Measurements from ENCODE around the gene ANKS1B.
"Not testable (repeated sequence)": the region's sequence is repeated elsewhere in the genome, so short reads cannot be mapped to it uniquely, and the experiment has no call there.

The ANKS1B gene

GRCh38 chr12:99343960-99344359 is 640.8 kb downstream of the ANKS1B start:
- in situ Hi-C loops (cut with HindIII; ENCODE audit: low pct_ligation_motif_present, low sequenced_read_pairs): no loop called here

GRCh38 chr12:99339663-99340062 is 645.1 kb downstream of the ANKS1B start:
- Histone ChIP-seq H3K27ac (no peak overlapping the region), H3K4me3 (ENCODE audit: low read depth, low read length) (no peak overlapping the region), H3K36me3 (replicated peaks) (no peaks in the 10 kb centered on the region), H3K27me3 (replicated peaks) (no peaks in the 10 kb centered on the region)
- in situ Hi-C loops (cut with HindIII; ENCODE audit: low pct_ligation_motif_present, low sequenced_read_pairs): no loop called here
- DNase-seq: no peak
- TF ChIP-seq CTCF (IDR thresholded peaks at IDR 0.05; ENCODE audit: low read depth, low read length, missing control alignments): no peak

More at GRCh38 chr12:99343960-99344359, 640.8 kb downstream of the ANKS1B start:
- H3K4me3 ChIP-seq (ENCODE audit: low read depth, low read length): no peak overlapping the region
- no peak for DNase-seq
- no peak for TF ChIP-seq CTCF (IDR thresholded peaks at IDR 0.05; ENCODE audit: low read depth, low read length, missing control alignments)
- H3K36me3 ChIP-seq (replicated peaks): no peaks in the 10 kb centered on the region
- H3K27ac ChIP-seq: no peak overlapping the region
- no peaks in the 10 kb centered on the region for H3K27me3 ChIP-seq (replicated peaks)

- in situ Hi-C loops (cut with HindIII; ENCODE audit: low pct_ligation_motif_present, low sequenced_read_pairs): no loop called here
- Histone ChIP-seq H3K27me3 (replicated peaks) (no peaks in the 10 kb centered on the region), H3K36me3 (replicated peaks) (no peaks in the 10 kb centered on the region), H3K27ac (no peak overlapping the region), H3K4me3 (ENCODE audit: low read depth, low read length) (no peak overlapping the region)
- no peak for DNase-seq
- no peak for TF ChIP-seq CTCF (IDR thresholded peaks at IDR 0.05; ENCODE audit: low read depth, low read length, missing control alignments)
Observed at GRCh38 chr12:99334285-99335056, 650.3 kb downstream of the ANKS1B start.

DNA sequence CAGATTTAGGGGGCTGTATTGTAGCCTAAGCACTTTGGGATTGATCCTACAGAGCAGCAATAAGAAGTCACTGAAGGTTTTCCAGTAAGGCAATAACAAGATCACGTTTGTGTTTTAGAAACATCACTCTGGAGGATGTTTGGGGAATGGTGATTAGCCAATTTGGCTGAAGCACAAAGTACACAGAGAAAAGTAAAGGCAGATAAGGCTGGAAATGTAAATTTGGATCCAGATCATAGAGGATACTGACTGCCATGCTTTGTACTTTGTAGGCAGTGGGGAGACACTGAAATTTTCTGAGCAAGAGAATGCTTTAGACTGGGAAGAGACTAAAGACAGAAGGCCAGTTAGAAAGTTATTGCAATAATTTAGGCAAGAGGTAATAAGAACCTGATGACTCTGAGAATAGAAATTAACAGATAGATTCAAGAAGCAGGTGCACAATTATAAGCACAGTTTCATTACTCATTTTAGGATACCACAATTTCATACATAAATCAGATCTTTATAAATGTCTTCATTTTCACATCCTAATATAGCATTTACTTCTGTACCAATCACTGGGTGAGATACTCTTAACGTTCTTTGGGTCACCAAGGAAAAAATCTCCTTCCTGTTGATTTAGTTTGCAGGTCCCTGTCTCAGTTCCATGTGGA is 651.7 kb downstream of the ANKS1B start:
- H3K4me3 ChIP-seq (ENCODE audit: low read depth, low read length): no peak overlapping the region
- in situ Hi-C loops (cut with HindIII; ENCODE audit: low pct_ligation_motif_present, low sequenced_read_pairs): no loop called here
- no peaks in the 10 kb centered on the region for H3K27me3 ChIP-seq (replicated peaks)
- H3K27ac ChIP-seq: no peak overlapping the region
- H3K36me3 ChIP-seq (replicated peaks): no peaks in the 10 kb centered on the region
- TF ChIP-seq CTCF (IDR thresholded peaks at IDR 0.05; ENCODE audit: low read depth, low read length, missing control alignments): no peak
- DNase-seq: no peak

DNA sequence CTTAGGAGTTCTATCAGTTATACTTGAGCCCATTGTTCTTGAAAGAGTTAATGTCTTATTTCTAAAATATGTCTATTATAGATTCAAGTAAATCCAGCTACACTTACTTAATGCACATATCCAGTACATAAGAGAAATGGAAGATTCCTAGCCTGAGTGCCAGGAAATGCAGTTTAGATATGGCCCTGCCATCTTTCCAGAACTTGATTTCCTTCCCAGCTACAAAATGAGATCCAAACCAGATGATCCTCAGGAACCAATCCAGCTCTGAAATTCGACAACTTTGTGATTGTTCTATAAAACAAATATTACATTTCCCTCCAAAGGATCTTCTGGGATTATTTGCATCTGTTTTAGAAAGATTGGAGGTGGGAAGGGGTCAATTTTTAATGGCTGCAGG is 654.5 kb downstream of the ANKS1B start:
- Histone ChIP-seq H3K27ac (no peak overlapping the region), H3K27me3 (replicated peaks) (no peaks in the 10 kb centered on the region), H3K36me3 (replicated peaks) (no peaks in the 10 kb centered on the region), H3K4me3 (ENCODE audit: low read depth, low read length) (no peak overlapping the region)
- DNase-seq: no peak
- in situ Hi-C loops (cut with HindIII; ENCODE audit: low pct_ligation_motif_present, low sequenced_read_pairs): no loop called here
- no peak for TF ChIP-seq CTCF (IDR thresholded peaks at IDR 0.05; ENCODE audit: low read depth, low read length, missing control alignments)

DNA sequence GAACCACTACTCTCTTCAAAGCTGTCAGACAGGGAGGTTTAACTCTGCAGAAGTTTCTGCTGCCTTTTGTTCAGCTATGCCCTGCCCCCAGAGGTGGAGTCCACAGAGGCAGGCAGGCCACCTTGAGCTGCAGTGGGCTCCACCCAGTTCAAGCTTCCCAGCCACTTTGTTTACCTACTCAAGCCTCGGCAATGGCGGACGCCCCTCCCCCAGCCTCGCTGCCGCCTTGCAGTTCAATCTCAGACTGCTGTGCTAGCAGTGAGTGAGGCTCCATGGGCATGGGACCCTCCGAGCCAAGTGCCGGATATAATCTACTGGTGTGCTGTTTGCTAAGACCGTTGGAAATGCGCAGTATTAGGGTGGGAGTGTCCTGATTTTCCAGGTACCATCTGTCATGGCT is 663.5 kb downstream of the ANKS1B start:
- H3K27me3 ChIP-seq (replicated peaks); H3K36me3 ChIP-seq (replicated peaks); H3K4me3 ChIP-seq (ENCODE audit: low read depth, low read length); in situ Hi-C loops (cut with HindIII; ENCODE audit: low pct_ligation_motif_present, low sequenced_read_pairs); DNase-seq; H3K27ac ChIP-seq: not testable (repeated sequence)

Data from brain microvascular endothelial cell (primary cell).